ENCODE results near the gene IFITM10. TPM values are rescaled to one million over a fixed set of nuclear protein-coding genes. Genes with fewer than 3 reads are reported as not detected.

Gene IFITM10
- total RNA-seq, 1 experiment from 2014 or later = 2.0 TPM

DNA sequence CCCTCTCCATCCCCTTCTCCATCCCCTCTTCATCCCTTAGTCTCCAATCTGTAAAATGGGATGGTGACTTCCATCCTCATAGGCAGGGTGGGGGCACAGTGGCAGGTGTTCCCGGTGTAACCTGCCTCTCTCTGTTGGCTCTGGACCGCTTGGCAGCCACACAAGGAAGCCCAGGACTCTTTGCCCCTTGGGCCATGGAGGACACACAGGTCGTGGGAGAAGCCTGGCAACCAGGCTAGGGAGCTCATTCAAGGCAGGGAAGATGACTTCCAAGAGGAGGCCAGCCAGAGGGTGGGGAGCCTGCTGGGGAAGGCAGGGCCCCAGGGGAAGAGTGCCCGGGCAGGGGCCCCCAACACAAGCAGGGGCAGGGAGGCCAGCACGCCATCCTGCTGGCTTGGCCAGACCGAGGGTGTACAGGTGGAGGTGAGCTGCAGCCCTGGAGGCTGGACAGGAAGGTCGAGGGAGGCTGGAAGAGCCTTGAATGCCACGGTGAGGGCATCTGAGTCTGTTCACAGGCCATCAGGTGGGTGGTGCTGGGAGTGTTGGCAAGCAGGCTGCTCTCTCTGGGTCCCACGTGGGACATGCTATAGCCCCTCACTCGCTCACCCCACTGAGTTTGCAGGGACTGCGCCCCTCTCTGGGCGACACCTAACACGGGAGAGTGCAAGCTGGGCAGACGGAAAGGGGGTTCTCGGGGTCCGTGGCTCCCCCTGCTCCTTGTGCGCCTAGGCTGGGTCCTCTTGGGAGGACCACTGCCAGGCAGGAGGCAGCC is 28.8 kb upstream of the IFITM10 start:
- H3K27ac Mint-ChIP-seq (ENCODE audit: low read depth, unreplicated experiment) = no peak overlapping the region
- intact Hi-C loops (cut with micrococcal nuclease) = no loop called here
- H3K4me3 Mint-ChIP-seq (ENCODE audit: unreplicated experiment) = no peak overlapping the region
- H3K9me3 Mint-ChIP-seq (ENCODE audit: unreplicated experiment) = no peaks in the 10 kb centered on the region
- H3K4me1 Mint-ChIP-seq (ENCODE audit: insufficient read depth, unreplicated experiment) = peaks cover 10% of the 10 kb centered on the region
- ChIA-PET CTCF (no interaction called here), POLR2A (no interaction called here)
- no peaks in the 10 kb centered on the region for H3K27me3 Mint-ChIP-seq (ENCODE audit: insufficient read depth, unreplicated experiment)
- no peak for DNase-seq (ENCODE audit: unreplicated experiment)
- H3K36me3 Mint-ChIP-seq (ENCODE audit: insufficient read depth, unreplicated experiment) = peaks cover 5% of the 10 kb centered on the region
- TF ChIP-seq, protein P1, sequence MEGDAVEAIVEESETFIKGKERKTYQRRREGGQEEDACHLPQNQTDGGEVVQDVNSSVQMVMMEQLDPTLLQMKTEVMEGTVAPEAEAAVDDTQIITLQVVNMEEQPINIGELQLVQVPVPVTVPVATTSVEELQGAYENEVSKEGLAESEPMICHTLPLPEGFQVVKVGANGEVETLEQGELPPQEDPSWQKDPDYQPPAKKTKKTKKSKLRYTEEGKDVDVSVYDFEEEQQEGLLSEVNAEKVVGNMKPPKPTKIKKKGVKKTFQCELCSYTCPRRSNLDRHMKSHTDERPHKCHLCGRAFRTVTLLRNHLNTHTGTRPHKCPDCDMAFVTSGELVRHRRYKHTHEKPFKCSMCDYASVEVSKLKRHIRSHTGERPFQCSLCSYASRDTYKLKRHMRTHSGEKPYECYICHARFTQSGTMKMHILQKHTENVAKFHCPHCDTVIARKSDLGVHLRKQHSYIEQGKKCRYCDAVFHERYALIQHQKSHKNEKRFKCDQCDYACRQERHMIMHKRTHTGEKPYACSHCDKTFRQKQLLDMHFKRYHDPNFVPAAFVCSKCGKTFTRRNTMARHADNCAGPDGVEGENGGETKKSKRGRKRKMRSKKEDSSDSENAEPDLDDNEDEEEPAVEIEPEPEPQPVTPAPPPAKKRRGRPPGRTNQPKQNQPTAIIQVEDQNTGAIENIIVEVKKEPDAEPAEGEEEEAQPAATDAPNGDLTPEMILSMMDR (IDR thresholded peaks at IDR 0.05; ENCODE audit: unreplicated experiment) = no peak
- no TSS peak for BruUV-seq (replicated peaks)

DNA sequence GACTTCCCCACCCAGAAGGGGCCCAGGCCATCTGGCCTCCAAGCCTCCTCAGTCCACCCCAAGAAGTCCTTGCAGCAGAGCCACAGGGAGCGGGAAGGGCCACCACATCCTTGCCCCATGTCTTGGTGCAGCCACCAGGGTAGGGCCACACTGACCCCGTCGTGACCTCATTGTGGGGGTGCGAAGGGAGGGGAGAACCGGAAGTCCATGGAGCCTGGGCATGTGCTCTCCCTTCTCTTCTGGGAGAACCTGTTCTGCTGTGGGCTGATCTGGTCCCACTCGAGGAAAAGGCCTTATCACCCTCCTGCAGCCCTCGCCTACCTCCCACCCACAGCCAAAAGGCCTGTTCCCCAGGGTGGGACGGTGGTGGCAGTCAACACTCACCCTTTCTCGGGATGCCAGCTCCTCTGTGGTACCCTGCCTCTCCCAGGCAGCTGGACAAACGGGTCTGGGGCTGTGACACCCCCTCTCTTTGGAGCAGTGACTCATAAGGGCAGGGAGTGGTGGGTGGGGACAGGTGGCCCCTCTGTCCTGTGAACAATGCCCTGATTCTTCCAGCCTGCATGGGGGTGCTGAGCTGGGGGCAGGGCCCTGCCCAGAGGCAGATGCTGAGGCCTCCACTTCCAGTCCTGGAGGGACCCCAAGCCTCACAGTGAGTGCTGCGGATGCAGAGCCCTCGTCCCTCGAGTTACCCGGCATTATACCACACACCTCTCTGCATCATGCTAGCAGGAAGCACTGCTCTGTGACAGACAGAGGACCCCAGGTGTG is 27.9 kb upstream of the IFITM10 start:
- intact Hi-C loops (cut with micrococcal nuclease) = no loop called here
- DNase-seq (ENCODE audit: unreplicated experiment) = no peak
- Mint-ChIP-seq H3K27ac (ENCODE audit: low read depth, unreplicated experiment) (no peak overlapping the region), H3K4me3 (ENCODE audit: unreplicated experiment) (no peak overlapping the region), H3K4me1 (ENCODE audit: insufficient read depth, unreplicated experiment) (peaks cover 11% of the 10 kb centered on the region), H3K9me3 (ENCODE audit: unreplicated experiment) (no peaks in the 10 kb centered on the region), H3K27me3 (ENCODE audit: insufficient read depth, unreplicated experiment) (no peaks in the 10 kb centered on the region), H3K36me3 (ENCODE audit: insufficient read depth, unreplicated experiment) (peaks cover 5% of the 10 kb centered on the region)
- BruUV-seq (replicated peaks) = no TSS peak
- ChIA-PET POLR2A (no interaction called here), CTCF (interaction anchor here (0.7 to 1.1 kb wide), 2 partner anchors 47 to 54 kb away, joined by 4 to 6 read pairs; no protein-coding TSS in a partner anchor)
- TF ChIP-seq, protein P1 (IDR thresholded peaks at IDR 0.05; ENCODE audit: unreplicated experiment) = no peak

DNA sequence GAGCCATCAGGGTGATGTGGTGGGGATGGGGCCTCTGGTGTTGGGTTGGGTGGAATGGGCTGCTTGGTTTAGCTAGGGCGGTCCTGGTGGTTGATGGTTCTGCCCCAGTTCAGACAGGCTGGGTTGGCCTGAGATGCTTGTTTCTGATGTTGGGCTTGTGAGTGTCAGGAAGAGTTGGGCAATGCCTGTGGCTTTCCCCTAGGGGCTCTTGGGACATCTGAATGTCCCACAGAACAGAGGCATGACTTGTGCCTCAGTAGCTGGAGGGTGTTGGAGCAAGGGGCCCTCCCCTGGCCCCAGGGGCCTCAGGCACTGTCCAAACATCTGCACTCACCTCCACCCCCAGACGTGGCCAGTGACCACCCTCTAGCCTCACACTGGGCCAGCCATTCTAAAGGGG is 27.3 kb upstream of the IFITM10 start:
- ChIA-PET POLR2A (interaction anchor here (1.0 kb wide), 1 partner anchor 9 kb away, joined by 3 read pairs; no protein-coding TSS in a partner anchor), CTCF (interaction anchor here (0.6 to 1.1 kb wide), 6 partner anchors 24 to 1456 kb away, joined by 3 to 6 read pairs (median 4); no protein-coding TSS in a partner anchor)
- DNase-seq (ENCODE audit: unreplicated experiment) = no peak
- TF ChIP-seq, protein P1 (IDR thresholded peaks at IDR 0.05; ENCODE audit: unreplicated experiment) = no peak
- no TSS peak for BruUV-seq (replicated peaks)
- Mint-ChIP-seq H3K4me1 (ENCODE audit: insufficient read depth, unreplicated experiment) (peaks cover 10% of the 10 kb centered on the region), H3K36me3 (ENCODE audit: insufficient read depth, unreplicated experiment) (no peaks in the 10 kb centered on the region), H3K4me3 (ENCODE audit: unreplicated experiment) (no peak overlapping the region), H3K27me3 (ENCODE audit: insufficient read depth, unreplicated experiment) (no peaks in the 10 kb centered on the region), H3K27ac (ENCODE audit: low read depth, unreplicated experiment) (no peak overlapping the region), H3K9me3 (ENCODE audit: unreplicated experiment) (no peaks in the 10 kb centered on the region)
- intact Hi-C loops (cut with micrococcal nuclease) = no loop called here
